HepG2 (cell line): Measurements from ENCODE around the gene RPS25. TPM values are rescaled to one million over a fixed set of nuclear protein-coding genes. Genes with fewer than 3 reads are reported as not detected.
A peak's percentile ranks its signal among the peaks of the same experiment; 100 is the strongest.

Experiments used
- CEBPG ChIP-seq: IDR thresholded peaks from 2 replicates; pipeline ENCODE4 v1.6.1; 2016
- CENPT ChIP-seq: sonication (generic); formaldehyde crosslinking; IDR thresholded peaks from 2 replicates; pipeline ENCODE4 v1.8.0; 2022; ENCODE audit warnings: low read depth, mild to moderate bottlenecking, moderate library complexity, missing genetic modification reagents
- EED ChIP-seq: sonication (generic); formaldehyde crosslinking; IDR thresholded peaks from 2 replicates; pipeline ENCODE4 v1.5.0; 2020; ENCODE audit warnings: mild to moderate bottlenecking, missing genetic modification reagents
- IRX3 ChIP-seq: sonication (generic); formaldehyde crosslinking; IDR thresholded peaks from 2 replicates; pipeline ENCODE4 v1.8.1; 2023; ENCODE audit warnings: mild to moderate bottlenecking, low read depth, missing genetic modification reagents, borderline replicate concordance
- KAT2B ChIP-seq: fragments of 150-350 bp; IDR thresholded peaks from 2 replicates; pipeline ENCODE4 v1.6.1; 2014; ENCODE audit warnings: low read depth, low read length, borderline replicate concordance
- NAIF1 ChIP-seq: sonication (generic); formaldehyde crosslinking; IDR thresholded peaks from 2 replicates; pipeline ENCODE4 v1.5.0; 2020; ENCODE audit warnings: mild to moderate bottlenecking, missing genetic modification reagents, borderline replicate concordance
- NFRKB ChIP-seq: fragments of 450-650 bp; IDR thresholded peaks from 2 replicates; pipeline ENCODE4 v1.6.1; 2017
- REXO4 ChIP-seq: sonication (generic); formaldehyde crosslinking; IDR thresholded peaks from 2 replicates; pipeline ENCODE4 v1.8.0; 2022; ENCODE audit warnings: missing genetic modification reagents, mild to moderate bottlenecking, borderline replicate concordance
- SIN3B ChIP-seq: fragments of 150-350 bp; IDR thresholded peaks from 2 replicates; pipeline ENCODE4 v1.6.1; 2014; ENCODE audit warnings: low read length
- SKI ChIP-seq: fragments of 450-650 bp; IDR thresholded peaks from one replicate; pipeline ENCODE4 v1.6.1; 2018; ENCODE audit warnings: mild to moderate bottlenecking; ENCODE audit not compliant: partially characterized antibody
- SMAD3 ChIP-seq: sonication (generic); formaldehyde crosslinking; IDR thresholded peaks from 2 replicates; pipeline ENCODE4 v1.4.0; 2020; ENCODE audit warnings: missing genetic modification reagents
- ZEB1 ChIP-seq: IDR thresholded peaks from 2 replicates; pipeline ENCODE4 v1.6.1; 2012; ENCODE audit warnings: mild to moderate bottlenecking, low read depth, inconsistent platforms; ENCODE audit not compliant: insufficient replicate concordance
- ZFAT ChIP-seq: sonication (generic); formaldehyde crosslinking; conservative IDR thresholded peaks from 2 replicates; pipeline ENCODE4 v1.8.1; 2023; ENCODE audit warnings: missing genetic modification reagents, inconsistent platforms
- ZFY ChIP-seq: sonication (generic); formaldehyde crosslinking; IDR thresholded peaks from 2 replicates; pipeline ENCODE4 v1.4.0; 2020; ENCODE audit warnings: missing genetic modification reagents
- ZMAT3 ChIP-seq: sonication (generic); formaldehyde crosslinking; conservative IDR thresholded peaks from 2 replicates; pipeline ENCODE4 v1.7.0; 2021; ENCODE audit warnings: missing genetic modification reagents
- ZMYM4 ChIP-seq: sonication (generic); formaldehyde crosslinking; IDR thresholded peaks from 2 replicates; pipeline ENCODE4 v1.8.1; 2023; ENCODE audit warnings: mild to moderate bottlenecking, missing genetic modification reagents
- ZNF264 ChIP-seq: sonication (generic); formaldehyde crosslinking; IDR thresholded peaks from 2 replicates; pipeline ENCODE4 v1.4.0; 2020; ENCODE audit warnings: missing genetic modification reagents
- ZNF326 ChIP-seq: sonication (generic); formaldehyde crosslinking; IDR thresholded peaks from 2 replicates; pipeline ENCODE4 v1.4.0; 2020; ENCODE audit warnings: missing genetic modification reagents, borderline replicate concordance
- ZNF484 ChIP-seq: sonication (generic); formaldehyde crosslinking; IDR thresholded peaks from 2 replicates; pipeline ENCODE4 v1.5.1; 2020; ENCODE audit warnings: mild to moderate bottlenecking, low read depth, missing genetic modification reagents, borderline replicate concordance
- ZNF709 ChIP-seq: sonication (generic); formaldehyde crosslinking; IDR thresholded peaks from 2 replicates; pipeline ENCODE4 v1.5.0; 2020; ENCODE audit warnings: mild to moderate bottlenecking, missing genetic modification reagents
- ZNF777 ChIP-seq: sonication (generic); formaldehyde crosslinking; IDR thresholded peaks from 2 replicates; pipeline ENCODE4 v1.4.0; 2020; ENCODE audit warnings: missing genetic modification reagents
- ZSCAN21 ChIP-seq: sonication (generic); formaldehyde crosslinking; IDR thresholded peaks from 2 replicates; pipeline ENCODE4 v1.8.0; 2022; ENCODE audit warnings: mild to moderate bottlenecking, missing genetic modification reagents, moderate library complexity, borderline replicate concordance
- ZSCAN31 ChIP-seq: sonication (generic); formaldehyde crosslinking; IDR thresholded peaks from 2 replicates; pipeline ENCODE4 v1.5.0; 2020; ENCODE audit warnings: low read depth, mild to moderate bottlenecking, missing genetic modification reagents
- polyA plus RNA-seq, 8 experiments: library from polyadenylated mRNA; depleted of rRNA in 3 of 8; stranded (reverse) in 7 of 8; unstranded in 1 of 8; fragments of >200 nt; fragmentation: Illumina TruSeq in 4 of 8; extraction: Trizol in 4 of 8; gene quantifications; 2 replicates each; pipeline versions ENCODE4 v1.2.1 to v1.2.3, GENCODE V29; 2011 to 2016; ENCODE audit warnings: low read depth in 4 of 8, missing spikeins in 1 of 8, mixed read lengths in 1 of 8; ENCODE audit not compliant: insufficient read depth in 1 of 8
- total RNA-seq, 5 experiments: library from RNA; depleted of rRNA; stranded (reverse); fragments of >200 nt; fragmentation: Illumina TruSeq; extraction: Trizol; gene quantifications; 2 replicates each; pipeline ENCODE4 v1.2.3, GENCODE V29; 2016; ENCODE audit warnings: low read depth in 1 of 5
- TF ChIP-seq, protein P1 (sequence below): sonication (generic); formaldehyde crosslinking; IDR thresholded peaks from 2 replicates; pipeline ENCODE4 v1.5.1; 2020; ENCODE audit warnings: mild to moderate bottlenecking, missing genetic modification reagents, moderate library complexity
- TF ChIP-seq, protein P2 (sequence below): sonication (generic); formaldehyde crosslinking; IDR thresholded peaks from 2 replicates; pipeline ENCODE4 v1.9.0; 2021; ENCODE audit warnings: missing genetic modification reagents, borderline replicate concordance

Gene RPS25
- total and polyA plus RNA-seq, 2 of the 13 experiments (the other 11 are each of a cell fraction or from before 2014, with no cell fraction given): 839 to 1,415 TPM

DNA sequence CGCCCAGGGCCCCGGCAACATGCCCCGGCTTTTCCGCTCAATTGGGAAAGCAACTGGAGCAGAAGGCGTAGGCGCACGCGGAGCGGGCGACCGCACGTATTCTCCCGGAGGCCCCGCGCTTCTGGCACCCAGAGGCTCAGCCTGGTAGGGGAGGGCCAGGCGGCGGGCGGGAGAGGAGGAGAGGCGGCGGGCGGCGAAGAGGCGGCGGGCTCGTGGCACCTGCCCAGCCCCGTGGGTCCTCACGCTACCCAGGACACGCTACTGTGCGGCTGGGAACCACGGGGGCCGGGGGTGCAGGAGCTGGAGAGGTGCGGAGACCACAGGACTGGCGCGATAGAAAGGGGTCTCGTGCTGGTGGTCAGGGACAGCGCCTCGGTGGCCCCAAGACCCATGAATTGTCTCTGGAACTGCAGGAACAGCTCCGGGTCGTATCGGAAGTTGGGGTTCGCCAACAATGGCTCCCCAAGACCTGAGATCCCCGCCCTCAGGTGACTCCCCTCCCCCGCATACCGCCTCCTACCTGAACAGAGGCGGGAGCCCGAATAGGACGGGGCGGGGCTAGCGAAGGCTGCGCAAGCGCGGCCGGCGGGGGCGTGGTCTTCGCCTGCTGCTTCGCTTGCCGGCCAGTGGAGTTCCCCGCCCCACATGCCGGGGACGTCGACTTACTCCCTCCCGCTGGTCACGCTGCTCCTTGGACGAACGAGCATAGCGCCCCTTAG lies 12.3 kb upstream of the RPS25 start, which contains the start of gene SLC37A4 (continued):
- TF ChIP-seq, protein P1, sequence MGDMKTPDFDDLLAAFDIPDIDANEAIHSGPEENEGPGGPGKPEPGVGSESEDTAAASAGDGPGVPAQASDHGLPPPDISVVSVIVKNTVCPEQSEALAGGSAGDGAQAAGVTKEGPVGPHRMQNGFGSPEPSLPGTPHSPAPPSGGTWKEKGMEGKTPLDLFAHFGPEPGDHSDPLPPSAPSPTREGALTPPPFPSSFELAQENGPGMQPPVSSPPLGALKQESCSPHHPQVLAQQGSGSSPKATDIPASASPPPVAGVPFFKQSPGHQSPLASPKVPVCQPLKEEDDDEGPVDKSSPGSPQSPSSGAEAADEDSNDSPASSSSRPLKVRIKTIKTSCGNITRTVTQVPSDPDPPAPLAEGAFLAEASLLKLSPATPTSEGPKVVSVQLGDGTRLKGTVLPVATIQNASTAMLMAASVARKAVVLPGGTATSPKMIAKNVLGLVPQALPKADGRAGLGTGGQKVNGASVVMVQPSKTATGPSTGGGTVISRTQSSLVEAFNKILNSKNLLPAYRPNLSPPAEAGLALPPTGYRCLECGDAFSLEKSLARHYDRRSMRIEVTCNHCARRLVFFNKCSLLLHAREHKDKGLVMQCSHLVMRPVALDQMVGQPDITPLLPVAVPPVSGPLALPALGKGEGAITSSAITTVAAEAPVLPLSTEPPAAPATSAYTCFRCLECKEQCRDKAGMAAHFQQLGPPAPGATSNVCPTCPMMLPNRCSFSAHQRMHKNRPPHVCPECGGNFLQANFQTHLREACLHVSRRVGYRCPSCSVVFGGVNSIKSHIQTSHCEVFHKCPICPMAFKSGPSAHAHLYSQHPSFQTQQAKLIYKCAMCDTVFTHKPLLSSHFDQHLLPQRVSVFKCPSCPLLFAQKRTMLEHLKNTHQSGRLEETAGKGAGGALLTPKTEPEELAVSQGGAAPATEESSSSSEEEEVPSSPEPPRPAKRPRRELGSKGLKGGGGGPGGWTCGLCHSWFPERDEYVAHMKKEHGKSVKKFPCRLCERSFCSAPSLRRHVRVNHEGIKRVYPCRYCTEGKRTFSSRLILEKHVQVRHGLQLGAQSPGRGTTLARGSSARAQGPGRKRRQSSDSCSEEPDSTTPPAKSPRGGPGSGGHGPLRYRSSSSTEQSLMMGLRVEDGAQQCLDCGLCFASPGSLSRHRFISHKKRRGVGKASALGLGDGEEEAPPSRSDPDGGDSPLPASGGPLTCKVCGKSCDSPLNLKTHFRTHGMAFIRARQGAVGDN (CRISPR knock-in tag): peak; percentile 93
- TF ChIP-seq ZNF777 (CRISPR knock-in tag): peak; percentile 55; the same call in 1 of the 2 replicates
- TF ChIP-seq SMAD3 (CRISPR knock-in tag): peak; percentile 85
- TF ChIP-seq CENPT (CRISPR knock-in tag): 0 out of 2 replicates have a peak, but pooled peaks have one; percentile 67
- TF ChIP-seq NAIF1 (CRISPR knock-in tag): peak; percentile 72
- TF ChIP-seq ZNF264: peak; percentile 91
- TF ChIP-seq ZEB1: peak; percentile 95
- no peak for TF ChIP-seq KAT2B
- TF ChIP-seq IRX3 (CRISPR knock-in tag): no peak
- TF ChIP-seq ZMAT3 (CRISPR knock-in tag): no peak; the same call in 1 of the 2 replicates
- no peak for TF ChIP-seq SKI
- peak; percentile 65 for TF ChIP-seq CEBPG (CRISPR knock-in tag)
- TF ChIP-seq ZFY (CRISPR knock-in tag): peak; percentile 28; the same call in 1 of the 2 replicates
- no peak for TF ChIP-seq REXO4
- TF ChIP-seq, protein P2, sequence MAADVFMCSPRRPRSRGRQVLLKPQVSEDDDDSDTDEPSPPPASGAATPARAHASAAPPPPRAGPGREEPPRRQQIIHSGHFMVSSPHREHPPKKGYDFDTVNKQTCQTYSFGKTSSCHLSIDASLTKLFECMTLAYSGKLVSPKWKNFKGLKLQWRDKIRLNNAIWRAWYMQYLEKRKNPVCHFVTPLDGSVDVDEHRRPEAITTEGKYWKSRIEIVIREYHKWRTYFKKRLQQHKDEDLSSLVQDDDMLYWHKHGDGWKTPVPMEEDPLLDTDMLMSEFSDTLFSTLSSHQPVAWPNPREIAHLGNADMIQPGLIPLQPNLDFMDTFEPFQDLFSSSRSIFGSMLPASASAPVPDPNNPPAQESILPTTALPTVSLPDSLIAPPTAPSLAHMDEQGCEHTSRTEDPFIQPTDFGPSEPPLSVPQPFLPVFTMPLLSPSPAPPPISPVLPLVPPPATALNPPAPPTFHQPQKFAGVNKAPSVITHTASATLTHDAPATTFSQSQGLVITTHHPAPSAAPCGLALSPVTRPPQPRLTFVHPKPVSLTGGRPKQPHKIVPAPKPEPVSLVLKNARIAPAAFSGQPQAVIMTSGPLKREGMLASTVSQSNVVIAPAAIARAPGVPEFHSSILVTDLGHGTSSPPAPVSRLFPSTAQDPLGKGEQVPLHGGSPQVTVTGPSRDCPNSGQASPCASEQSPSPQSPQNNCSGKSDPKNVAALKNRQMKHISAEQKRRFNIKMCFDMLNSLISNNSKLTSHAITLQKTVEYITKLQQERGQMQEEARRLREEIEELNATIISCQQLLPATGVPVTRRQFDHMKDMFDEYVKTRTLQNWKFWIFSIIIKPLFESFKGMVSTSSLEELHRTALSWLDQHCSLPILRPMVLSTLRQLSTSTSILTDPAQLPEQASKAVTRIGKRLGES (CRISPR knock-in tag): 0 out of 2 replicates have a peak, but pooled peaks have one; percentile 7
- TF ChIP-seq ZNF326 (CRISPR knock-in tag): no peak
- peak; percentile 39 for TF ChIP-seq ZNF709 (CRISPR knock-in tag)
- TF ChIP-seq ZSCAN31 (CRISPR knock-in tag): peak; percentile 90; the same call in 1 of the 2 replicates
- no peak for TF ChIP-seq ZNF484 (CRISPR knock-in tag)
- TF ChIP-seq EED (CRISPR knock-in tag): peak; percentile 81; the same call in 1 of the 2 replicates
- peak; percentile 87; the same call in 1 of the 2 replicates for TF ChIP-seq ZSCAN21 (CRISPR knock-in tag)
- TF ChIP-seq ZFAT (CRISPR knock-in tag): no peak
- no peak for TF ChIP-seq NFRKB
- TF ChIP-seq ZMYM4 (CRISPR knock-in tag): peak; percentile 79
- TF ChIP-seq SIN3B: no peak
